ENCODE results near the gene HNRNPM.
"Not testable (repeated sequence)": the region's sequence is repeated elsewhere in the genome, so short reads cannot be mapped to it uniquely, and the experiment has no call there.

The HNRNPM gene

DNA sequence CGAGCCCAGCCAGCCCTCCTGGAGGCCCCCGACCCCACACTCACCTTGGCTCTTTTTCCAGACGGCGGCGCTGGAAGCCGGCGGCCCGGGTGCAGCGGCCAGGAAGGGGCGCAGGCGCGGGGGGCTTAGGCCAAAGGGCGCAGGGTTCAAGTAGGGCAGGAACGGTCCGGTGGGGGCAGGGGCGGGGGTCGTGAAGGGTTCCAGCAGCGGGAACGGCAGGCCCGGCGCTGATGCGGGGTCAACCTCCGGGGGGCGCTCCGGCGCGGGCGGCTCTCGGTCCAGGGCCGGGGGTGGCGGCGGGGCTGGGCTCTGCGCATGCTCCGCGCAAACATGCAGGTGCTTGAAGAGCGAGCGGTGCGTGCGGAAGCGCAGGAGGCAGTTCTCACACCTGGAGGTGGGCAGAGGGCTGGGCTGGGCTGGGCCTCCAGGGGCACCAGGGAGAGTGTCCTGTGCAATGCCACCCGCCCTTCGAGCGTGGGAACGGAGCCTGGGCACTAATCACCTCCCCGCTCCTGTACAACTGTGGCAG lies 66.9 kb downstream of the HNRNPM start:
- no peak for DNase-seq (ENCODE audit: low read depth)

DNA sequence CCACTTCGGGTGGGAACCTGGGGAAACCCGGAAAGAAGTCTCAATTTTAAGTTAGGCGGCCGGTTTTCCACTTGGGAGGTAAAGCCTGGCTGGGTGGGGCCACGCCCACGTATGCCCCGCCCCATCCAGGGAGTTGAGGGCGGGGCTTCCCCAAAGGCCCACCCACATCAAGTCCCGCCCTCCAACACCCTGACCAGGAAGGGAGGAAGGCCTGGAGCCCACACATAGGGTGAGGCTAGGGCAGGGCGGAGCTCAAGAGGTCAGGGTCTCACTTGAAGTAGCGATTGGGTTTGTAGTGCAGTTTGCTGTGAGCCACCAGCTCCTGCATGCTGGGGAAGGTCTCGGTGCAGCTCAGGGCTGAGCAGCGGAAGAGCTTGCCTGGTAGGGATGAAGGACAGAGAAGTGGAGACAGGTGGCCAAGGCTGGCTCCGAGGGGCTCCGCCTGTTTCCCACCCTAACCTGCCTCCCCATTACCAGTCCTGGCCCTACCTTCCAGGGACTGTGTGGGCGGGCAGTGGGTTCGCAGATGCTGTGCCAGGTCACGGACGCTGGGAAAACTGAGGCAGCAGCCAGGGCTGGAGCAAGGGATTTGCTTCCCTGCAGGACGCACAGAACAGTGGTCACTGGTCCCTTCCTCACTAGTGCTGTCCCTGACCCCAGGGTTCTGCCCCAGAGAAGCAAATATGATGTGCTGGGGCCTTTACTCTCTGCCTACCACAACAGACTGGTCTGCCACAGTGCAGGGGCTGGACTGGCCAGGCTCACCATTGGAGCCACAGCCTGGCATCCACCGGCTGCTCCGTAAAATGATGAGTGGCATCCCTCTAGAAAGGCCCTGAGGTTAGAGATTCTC lies 67.6 kb downstream of the HNRNPM start:
- DNase-seq (ENCODE audit: low read depth) = no peak

DNA sequence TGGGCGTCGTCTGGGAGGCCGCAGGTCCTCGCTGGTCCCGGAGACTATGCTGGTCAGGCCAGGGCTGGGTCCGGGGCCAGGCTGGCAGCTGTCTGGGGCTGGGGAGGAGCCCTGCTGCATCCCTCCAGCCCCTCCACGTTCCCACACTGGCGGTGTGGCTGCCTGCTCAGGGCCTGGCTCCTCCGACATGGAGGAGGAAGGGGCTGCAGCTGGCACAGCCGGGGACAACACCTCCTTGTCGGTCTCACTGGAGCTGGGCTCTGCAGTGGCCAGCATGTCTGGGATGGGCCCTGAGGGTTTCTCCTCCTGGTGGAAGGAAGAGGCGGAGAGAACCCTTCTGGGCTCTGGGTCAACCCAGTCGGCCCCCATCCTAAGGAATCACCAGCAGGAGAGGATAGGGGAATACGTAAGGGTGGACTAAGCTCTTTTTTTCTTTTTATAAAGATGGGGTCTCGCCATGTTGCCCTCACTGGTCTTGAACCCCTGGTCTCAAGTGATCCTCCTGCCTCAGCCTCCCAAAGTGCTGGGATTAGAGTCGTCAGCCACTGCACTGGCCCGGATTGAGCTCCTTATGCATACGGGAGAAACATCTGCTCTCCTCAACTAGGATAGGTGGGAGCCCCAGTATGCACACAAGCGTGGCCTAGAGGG lies 68.4 kb downstream of the HNRNPM start:
- DNase-seq (ENCODE audit: low read depth) = no peak

DNA sequence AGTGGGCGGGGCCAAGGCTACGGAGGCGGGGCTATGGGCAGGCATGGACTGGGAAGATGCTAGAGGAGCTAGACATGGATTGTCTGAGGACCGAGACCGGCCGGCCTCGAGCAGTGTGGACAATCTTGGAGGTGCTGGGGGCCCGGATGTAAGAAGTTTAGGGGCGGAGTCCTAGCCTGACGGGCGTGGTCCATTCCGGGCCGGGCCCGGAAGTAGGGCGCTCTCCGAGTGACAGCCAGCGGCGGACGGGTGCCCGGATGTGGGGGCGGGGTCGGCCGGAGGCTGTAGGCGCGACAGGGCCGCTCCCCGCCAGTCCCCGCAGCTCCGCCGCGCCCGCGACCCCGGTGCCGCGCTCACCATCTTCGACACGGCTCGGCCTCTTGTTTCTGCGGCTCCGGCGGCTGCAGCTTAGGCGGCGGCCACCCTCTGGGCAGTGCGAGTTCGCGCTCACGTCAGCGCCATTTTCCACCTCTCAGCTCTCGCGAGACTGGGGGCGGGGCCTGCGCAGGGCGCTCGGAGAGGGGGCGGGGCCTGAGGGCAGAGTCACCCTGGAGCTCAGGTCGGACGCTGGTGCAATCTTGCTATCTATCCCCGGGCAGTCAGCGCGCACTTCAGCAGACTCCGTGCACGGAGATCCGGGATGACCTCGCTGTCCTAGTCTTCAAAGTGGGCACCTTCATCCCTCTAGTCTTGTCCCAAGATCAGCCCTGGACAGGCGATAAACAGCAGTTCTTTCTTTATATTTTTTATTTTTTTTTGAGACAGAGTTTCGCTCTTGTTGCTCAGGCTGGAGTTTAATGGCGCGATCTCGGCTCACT lies 69.1 kb downstream of the HNRNPM start, which contains the start of gene ZNF414:
Gene ZNF414 (minus strand): TSS at position 481 of the 818 bp plus-strand sequence. CDS start 121 bp downstream, at position 360.
- peak; percentile 86 for DNase-seq (ENCODE audit: low read depth)

DNA sequence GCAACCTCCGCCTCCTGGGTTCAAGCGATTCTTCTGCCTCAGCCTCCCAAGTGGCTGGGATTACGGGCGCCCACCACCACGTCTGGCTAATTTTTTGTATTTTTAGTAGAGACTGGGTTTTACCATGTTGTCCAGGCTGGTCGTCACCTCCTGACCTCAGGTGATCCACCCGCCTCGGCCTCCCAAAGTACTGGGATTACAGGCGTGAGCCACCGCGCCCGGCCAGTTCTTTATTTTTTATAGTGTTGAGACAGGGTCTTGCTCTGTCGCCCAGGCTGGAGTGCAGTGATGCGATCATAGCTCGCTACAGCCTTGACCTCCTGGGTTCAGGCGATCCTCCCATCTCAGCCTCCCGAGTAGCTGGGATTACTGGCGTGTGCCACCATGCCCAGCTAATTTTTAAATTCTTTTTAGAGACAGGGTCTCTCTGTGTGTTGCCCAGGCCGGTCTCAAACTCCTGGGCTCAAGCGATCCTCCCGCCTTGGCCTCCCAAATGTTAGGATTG lies 69.8 kb downstream of the HNRNPM start:
- DNase-seq (ENCODE audit: low read depth) = not testable (repeated sequence)

DNA sequence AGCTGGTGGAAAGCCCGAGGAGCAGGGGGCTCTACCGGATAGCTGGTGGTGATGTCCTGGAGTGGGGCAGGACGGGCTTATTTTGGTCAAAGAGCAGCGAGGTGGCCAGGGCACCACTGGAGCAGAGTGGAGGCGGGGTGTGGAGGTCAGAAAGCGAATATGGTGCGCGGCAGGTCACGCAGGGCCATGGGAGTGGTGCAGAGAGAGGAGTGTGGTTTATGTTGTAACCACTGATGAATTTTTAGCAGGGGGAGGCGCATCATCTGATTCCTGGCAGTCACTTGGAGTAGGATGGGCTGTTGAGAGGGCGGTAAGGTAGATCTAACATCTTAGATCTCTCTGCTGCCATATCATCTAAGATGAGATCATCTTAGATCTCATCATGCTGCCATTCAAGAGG lies 70.5 kb downstream of the HNRNPM start:
- no peak for DNase-seq (ENCODE audit: low read depth)

DNA sequence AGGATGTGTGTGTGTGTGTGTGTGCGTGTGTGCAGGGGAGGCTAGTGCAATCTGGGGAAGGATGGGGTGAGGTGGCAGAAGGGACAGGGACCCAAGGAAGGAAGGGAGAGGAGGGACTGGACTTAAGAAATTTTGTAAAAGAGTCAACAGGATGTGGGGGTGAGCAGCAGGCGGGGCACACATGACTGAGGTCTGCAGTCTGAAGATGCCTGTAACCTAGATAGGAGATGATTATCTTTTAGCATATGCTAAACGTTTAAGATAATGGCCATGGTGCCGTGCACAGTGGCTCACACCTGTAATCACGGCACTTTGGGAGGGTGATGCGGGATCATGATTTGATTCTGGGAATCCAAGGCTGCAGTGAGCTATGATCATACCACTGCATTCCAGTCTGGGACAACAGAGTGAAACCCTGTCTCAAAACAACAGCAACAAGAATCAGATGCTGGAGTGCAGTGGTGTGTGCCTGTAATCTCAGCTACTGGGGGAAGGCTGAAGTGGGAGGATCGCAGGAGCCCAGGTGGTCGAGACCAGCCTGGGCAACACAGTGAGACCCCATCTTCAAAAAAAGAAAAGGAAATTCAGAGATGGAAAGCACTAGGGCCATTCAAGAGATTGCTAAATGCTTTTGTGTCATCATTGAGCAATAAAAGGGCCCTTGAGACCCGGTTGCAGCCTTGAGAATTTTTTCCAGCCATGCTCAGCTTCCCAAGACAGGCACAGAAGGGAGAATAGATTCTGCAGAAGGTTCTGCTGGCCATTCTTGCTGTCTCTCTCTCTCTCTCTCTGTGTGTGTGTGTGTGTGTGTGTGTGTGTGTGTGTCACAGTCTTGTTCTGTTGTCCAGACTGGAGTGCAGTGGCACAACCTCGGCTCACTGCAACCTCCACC lies 73.0 kb downstream of the HNRNPM start:
- no peak for DNase-seq (ENCODE audit: low read depth)

DNA sequence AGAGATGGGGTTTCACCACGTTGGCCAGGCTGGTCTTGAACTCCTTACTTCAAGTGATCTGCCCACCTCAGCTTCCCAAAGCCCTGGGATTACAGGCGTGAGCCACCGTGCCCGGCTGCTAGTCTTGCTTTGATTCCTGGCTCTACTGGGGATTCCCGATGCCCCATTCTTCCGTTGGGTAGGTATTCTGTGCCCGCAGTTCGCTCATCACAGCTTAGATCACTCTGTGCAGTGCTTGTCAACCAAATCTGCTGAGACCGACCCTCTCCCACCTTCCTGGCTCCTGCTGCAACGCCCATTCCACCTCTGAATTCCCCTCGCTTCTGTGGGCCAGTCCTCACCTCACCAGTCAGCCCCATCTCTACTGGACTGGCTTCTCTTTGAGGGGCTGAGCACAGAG lies 73.8 kb downstream of the HNRNPM start:
- no peak for DNase-seq (ENCODE audit: low read depth)

DNA sequence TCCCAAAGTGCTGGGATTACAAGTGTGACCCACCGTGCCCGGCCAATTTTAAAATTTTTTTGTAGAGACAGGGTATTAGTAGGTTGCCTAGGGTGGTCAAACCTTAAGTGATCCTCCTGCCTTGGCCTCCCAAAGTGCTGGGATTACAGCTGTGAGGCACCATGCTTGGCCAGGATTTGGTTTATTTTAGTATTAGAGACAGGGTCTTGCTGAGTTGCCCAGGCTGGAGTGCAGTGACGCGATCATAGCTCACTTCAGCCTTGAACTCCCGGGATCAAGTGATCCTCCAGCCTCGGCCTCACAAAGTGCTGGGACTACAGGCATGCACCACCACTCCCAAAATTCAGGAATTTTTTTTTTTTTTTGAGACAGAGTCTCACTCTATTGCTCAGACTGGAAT lies 74.6 kb downstream of the HNRNPM start:
- DNase-seq (ENCODE audit: low read depth) = no peak

DNA sequence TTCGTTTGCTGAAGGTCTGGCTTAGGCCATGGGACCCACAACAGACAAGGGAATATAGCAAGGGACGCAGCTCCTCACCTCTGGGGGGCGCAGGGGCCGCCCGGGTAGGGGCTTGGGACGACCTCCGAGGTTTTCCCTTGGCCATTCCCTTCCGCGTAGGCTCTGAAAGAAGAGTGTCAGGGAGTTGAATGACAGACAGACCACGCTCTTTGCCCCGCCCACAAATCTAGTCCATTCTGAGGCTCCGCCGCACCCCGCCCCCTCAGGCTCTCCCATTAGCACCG lies 80.6 kb downstream of the HNRNPM start:
- DNase-seq (ENCODE audit: low read depth) = no peak

DNA sequence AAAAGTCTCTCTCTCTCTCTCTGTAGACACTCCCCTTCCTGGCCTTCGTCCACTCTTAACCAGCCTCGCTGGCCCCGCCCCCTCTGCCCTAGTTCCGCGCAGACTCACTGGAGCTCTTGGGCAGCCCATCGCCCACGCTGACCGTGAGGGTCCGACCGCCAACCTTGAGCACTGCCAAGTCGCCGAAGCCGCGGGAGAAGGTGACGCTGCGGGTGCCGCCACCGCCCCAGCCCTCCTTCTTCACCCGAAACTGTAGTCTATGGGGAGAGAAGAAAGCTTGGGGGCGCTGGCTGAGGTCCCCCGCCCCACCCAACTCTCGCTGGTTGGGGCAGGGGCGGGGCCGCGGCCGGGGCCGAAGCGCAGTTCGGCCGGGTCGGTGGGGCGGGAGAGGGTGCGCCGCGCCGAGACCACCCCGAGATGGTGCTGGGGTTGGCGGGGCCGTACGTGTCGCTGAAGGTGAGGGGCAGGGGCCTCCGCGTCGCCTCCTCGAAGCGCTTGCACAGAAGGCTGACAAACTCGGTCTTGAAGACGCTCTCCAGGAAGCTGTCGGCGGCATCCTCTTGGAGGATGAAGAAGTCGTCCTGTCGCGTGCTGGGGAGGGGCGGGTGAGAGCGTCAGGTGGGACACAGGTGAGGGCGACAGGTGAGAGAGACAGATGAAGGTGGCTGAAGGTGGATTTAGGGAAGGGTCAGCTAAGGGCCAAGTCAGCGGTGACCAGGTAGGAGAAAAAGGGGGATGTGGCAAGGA lies 81.7 kb downstream of the HNRNPM start:
- DNase-seq (ENCODE audit: low read depth) = peak; percentile 68

DNA sequence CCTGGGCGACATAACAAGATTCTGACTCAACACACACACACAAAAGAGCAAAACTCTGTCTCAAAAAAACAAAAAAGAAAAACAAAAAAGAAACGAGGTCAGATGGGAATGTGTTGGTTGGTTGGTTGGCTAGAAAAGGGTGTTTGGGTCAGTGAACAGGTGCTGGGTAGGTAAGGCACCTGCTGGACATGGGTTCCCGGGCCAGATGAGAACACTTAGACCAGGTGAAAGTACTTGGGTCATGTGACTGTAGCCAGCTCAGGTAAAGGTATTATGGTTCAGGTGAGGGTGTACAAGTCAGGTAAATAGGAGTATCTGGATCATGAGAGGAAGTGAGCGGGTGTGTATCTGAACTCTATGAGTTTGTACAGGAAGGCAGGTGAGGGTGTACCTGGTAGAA lies 83.7 kb downstream of the HNRNPM start:
- no peak for DNase-seq (ENCODE audit: low read depth)

DNA sequence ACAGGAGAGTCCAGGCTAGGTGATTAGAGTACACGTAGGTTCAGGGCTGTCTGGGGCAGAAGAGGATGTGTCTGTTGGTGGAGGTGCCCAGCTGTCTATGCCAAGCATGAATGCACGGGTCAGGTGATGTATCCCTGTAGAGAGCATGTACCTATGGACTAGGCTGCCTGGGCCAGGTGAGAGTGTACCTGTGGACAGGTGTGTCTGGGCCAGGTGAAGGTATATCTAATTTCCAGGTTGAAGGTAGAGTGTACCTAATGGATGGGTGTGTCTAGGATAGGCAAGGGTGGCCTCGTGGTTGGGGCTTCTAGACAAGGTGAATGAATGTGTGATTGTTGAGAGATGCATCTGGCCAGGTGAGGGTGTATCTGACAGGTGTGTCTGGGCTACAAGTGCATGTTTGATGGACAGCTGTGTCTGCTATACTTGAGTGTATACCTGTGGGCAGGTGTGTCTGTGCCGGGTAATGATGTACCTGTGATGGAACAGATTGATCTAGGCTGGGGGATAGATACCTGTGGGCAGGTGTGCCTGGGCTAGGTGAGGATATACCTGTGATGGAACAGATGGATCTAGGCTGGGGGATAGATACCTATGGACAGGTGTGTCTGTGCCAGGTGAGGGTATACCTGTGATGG lies 84.7 kb downstream of the HNRNPM start:
- DNase-seq (ENCODE audit: low read depth) = no peak

DNA sequence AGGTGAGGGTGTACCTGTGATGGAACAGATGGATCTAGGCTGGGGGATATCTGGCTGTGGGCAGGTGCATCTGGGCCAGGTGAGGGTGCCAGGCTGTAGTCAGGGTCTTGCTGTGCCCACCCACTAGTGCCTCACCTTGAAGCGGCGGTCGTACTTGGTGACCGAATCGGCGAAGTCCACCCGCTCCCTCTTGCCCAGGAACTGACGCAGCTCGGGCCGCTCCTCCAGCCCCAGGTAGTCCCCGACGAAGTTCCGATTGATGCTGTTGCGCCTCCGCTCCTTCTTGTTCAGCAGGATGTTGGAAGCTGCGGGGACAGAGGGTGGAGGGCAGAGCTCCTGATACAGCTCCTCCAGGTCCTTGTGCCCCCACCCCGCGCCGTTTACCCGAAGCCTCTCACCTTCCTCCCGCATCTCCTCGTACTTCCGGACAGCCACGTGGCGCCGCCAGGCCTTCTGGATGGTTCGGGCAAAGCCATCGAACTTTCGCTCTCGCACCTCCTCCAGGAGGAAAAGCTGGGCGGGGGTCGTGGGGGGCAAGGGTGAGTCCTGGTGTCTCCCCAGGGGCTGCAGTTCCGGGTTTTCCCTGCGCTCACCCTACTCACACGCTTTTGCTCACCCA lies 85.4 kb downstream of the HNRNPM start:
- DNase-seq (ENCODE audit: low read depth) = no peak

DNA sequence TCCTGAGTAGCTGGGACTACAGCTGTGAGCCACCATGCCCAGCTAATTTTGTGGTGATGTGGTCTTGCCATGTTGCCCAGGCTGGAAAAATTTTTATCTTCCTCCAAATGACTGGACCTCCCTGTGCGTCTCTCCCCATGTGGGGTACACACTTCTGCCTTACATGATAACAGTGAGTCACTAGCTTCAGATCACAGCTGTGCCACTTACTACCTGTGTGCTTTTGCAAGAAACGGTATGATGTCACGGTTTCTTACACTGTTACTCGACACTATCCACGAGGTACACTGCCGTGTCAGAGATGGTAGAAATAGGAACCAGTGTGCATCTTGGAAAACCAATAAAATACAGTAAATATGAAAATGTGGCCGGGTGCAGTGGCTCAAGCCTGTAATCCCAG lies 86.7 kb downstream of the HNRNPM start:
- DNase-seq (ENCODE audit: low read depth) = no peak

DNA sequence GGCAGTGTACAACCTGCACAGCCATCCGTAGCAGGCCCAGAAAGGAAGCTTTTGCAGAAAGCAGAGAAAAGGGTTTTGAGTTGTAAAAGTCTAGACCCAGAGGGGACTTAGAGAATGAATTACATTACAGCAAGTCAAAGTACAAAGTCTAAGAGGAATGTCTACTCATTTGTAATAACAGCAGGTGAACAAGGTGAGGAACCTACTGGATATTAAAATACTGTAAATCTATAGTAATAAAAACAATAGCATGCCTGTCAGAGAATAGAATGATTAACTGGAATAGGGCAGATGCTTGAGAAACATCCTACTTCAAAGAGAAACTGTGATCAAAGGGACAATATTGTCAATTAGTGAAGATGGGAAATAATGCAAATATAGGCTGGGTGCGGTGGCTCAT lies 87.5 kb downstream of the HNRNPM start:
- no peak for DNase-seq (ENCODE audit: low read depth)

DNA sequence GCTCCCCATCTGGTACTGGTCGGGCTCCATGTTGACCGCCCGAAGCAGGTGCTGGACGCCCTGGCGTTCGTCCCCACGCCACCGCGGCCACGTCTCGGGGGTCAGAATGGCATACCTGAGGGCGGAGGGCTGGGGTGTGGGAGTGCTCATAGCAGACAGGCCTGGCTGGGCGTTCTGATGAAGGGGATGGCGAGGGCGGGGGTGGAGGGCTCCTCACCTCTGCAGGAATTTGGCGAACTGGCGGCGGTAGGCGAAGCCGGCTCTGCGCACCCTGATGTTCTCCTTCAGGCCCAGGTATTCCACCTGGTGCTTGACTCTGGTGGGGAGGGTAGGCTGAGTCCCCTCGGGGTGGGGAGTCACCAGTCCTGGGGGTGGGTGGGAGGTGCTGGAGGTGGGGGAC lies 91.5 kb downstream of the HNRNPM start:
- DNase-seq (ENCODE audit: low read depth) = no peak

DNA sequence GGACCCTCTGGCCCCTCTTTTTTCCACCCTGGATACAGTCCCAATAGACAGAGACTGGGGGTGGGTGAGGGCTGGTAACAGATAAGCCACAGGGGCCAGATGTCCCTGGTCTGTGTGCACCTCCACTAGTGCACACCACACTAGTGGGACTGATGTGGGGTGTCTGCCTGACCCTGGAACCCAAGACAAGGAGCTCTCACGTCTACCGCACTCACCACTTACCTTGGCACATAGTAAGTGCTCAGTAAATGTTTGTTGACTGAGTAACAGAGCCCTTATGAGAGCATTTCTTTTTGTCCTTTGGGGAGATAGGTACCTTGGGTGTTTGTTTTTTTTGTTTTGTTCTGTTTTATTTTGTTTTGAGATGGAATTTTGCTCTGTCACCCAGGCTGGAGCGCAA lies 92.3 kb downstream of the HNRNPM start:
- DNase-seq (ENCODE audit: low read depth) = no peak

All from non-pigmented ciliary epithelial cell (primary cell).